ENCODE results near the gene MROH2A.

- TF ChIP-seq CTCF (IDR thresholded peaks at IDR 0.05), result no peak
- TF ChIP-seq POLR2A (IDR thresholded peaks at IDR 0.05), result no peak
Measured at GRCh38 chr2:233848276-233848675, 70.1 kb downstream of the MROH2A start.
